Lower leg skin (tissue), 3 donors: ENCODE measurements around the gene ABR.
A peak's percentile ranks its signal among the peaks of the same experiment; 100 is the strongest.

Experiments used
- CTCF ChIP-seq, 3 donors: fragments of 450-650 bp; IDR thresholded peaks; one replicate each; pipeline ENCODE4 v1.5.1; 2016; ENCODE audit warnings: antibody characterized with exemption in 3 of 3, mild to moderate bottlenecking in 3 of 3, moderate library complexity in 2 of 3
- POLR2A ChIP-seq, 2 donors: fragments of 450-650 bp; IDR thresholded peaks; one replicate each; pipeline ENCODE4 v1.6.1; 2016 to 2017; ENCODE audit warnings: antibody characterized with exemption in 2 of 2, mild to moderate bottlenecking in 1 of 2, moderate library complexity in 1 of 2

- TF ChIP-seq CTCF (IDR thresholded peaks at IDR 0.05) (peak in 1 of 3 donors; percentile 69), POLR2A (IDR thresholded peaks at IDR 0.05) (no peak)
Measured at GRCh38 chr17:980406-981291, 199.1 kb downstream of the ABR start.
